Body of pancreas (tissue), 4 donors: Measurements from ENCODE around the gene USB1. TPM values are rescaled to one million over a fixed set of nuclear protein-coding genes. Genes with fewer than 3 reads are reported as not detected.

Experiments
- ATAC-seq: fragments of 150-250 bp; one replicate; pipeline ENCODE4 v1.9.1; 2016
- DNase-seq, 4 donors: peaks; one replicate each; pipeline ENCODE4 v3.0.0-alpha.2; 2019
- H3K27ac ChIP-seq, 4 donors: fragments of 200-600 bp; sonication (generic); 1 replicate in 3 of 4; 2 replicates in 1 of 4; pipeline versions ENCODE4 v1.5.1 to v1.6.1; 2016 to 2019; ENCODE audit warnings: mild to moderate bottlenecking in 1 of 4, mixed read lengths in 1 of 4, moderate library complexity in 1 of 4
- H3K27me3 ChIP-seq, 2 donors: fragments of 200-600 bp; sonication (generic); one replicate each; pipeline ENCODE4 v1.6.0; 2016; ENCODE audit warnings: mild to moderate bottlenecking in 1 of 2
- H3K36me3 ChIP-seq, 2 donors: fragments of 200-600 bp; sonication (generic); replicated peaks in 1 of 2; 2 replicates each; pipeline ENCODE4 v1.5.1; 2016; ENCODE audit warnings: low read depth in 2 of 2; ENCODE audit not compliant: insufficient read depth in 1 of 2
- H3K4me1 ChIP-seq: fragments of 200-600 bp; sonication (generic); one replicate; pipeline ENCODE4 v1.6.0; 2016
- H3K4me3 ChIP-seq, 2 donors: fragments of 200-600 bp; sonication (generic); 1 replicate in 1 of 2; 2 replicates in 1 of 2; pipeline ENCODE4 v1.5.1; 2016 to 2019
- H3K9me3 ChIP-seq, 3 donors: fragments of 200-600 bp; sonication (generic); 1 replicate in 2 of 3; 2 replicates in 1 of 3; pipeline ENCODE4 v1.5.1; 2016
- POLR2A ChIP-seq, 3 donors: fragments of 450-650 bp; IDR thresholded peaks; one replicate each; pipeline ENCODE4 v1.6.1; 2016; ENCODE audit warnings: antibody characterized with exemption in 3 of 3, mild to moderate bottlenecking in 2 of 3
- WGBS, 2 donors: methylation state at CpG; one replicate each; pipeline ENCODE4 v1.1.5; 2017; 5-methylcytosine and 5-hydroxymethylcytosine counted together
- intact Hi-C: fragments of 100-400 bp; cut with DNase I; formaldehyde crosslinking; loops from one replicate; pipeline ENCODE4 v1.15.1; 2023
- total RNA-seq, 2 donors: library from RNA; depleted of rRNA; stranded (reverse); fragments of >200 nt; gene quantifications; one replicate each; pipeline ENCODE4 v1.1.0, GENCODE V29; 2016
- TF ChIP-seq, protein P1 (sequence below), 7 experiments: fragments of 450-650 bp in 4 of 7; fragments of 200-600 bp in 3 of 7; sonication (generic) in 3 of 7; IDR thresholded peaks; one replicate each; pipeline ENCODE4 v1.5.1; 2016 to 2019; ENCODE audit warnings: antibody characterized with exemption in 7 of 7

USB1 gene
- total RNA-seq, 2 donors from 2014 or later, result 22.4 to 46.7 TPM

DNA sequence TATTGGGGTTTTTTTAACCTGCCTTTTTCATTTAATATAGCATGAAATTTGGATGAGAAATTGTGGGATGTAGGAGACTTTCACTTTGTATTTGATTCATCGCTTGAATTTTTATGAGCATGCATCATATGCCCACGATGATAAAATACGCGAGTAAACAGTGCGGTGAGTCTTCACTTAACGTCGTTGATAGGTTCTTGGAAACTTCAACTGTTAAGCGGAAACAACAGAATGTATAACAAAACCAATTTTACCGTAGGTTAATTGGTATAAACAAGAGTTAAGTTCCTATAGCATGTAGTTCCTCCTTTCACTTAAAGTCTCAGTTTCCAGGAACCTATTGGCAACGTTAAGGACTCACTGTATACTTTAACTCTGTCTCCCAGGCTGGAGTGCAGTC, 53.1 kb downstream of the USB1 start:
- Histone ChIP-seq H3K36me3 (no peaks in the 10 kb centered on the region), H3K27me3 (no peaks in the 10 kb centered on the region), H3K9me3 (no peaks in the 10 kb centered on the region), H3K27ac (no peak overlapping the region), H3K4me1 (peaks cover 3% of the 10 kb centered on the region), H3K4me3 (no peak overlapping the region)
- TF ChIP-seq, protein P1, sequence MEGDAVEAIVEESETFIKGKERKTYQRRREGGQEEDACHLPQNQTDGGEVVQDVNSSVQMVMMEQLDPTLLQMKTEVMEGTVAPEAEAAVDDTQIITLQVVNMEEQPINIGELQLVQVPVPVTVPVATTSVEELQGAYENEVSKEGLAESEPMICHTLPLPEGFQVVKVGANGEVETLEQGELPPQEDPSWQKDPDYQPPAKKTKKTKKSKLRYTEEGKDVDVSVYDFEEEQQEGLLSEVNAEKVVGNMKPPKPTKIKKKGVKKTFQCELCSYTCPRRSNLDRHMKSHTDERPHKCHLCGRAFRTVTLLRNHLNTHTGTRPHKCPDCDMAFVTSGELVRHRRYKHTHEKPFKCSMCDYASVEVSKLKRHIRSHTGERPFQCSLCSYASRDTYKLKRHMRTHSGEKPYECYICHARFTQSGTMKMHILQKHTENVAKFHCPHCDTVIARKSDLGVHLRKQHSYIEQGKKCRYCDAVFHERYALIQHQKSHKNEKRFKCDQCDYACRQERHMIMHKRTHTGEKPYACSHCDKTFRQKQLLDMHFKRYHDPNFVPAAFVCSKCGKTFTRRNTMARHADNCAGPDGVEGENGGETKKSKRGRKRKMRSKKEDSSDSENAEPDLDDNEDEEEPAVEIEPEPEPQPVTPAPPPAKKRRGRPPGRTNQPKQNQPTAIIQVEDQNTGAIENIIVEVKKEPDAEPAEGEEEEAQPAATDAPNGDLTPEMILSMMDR (IDR thresholded peaks at IDR 0.05), result no peak
- no peak for TF ChIP-seq POLR2A (IDR thresholded peaks at IDR 0.05)
- ATAC-seq, result no peak
- DNase-seq, result no peak
- intact Hi-C loops, result no loop called here
- 78 to 81% methylated on average over 10 of the region's 10 CpGs for WGBS, 2 donors

DNA sequence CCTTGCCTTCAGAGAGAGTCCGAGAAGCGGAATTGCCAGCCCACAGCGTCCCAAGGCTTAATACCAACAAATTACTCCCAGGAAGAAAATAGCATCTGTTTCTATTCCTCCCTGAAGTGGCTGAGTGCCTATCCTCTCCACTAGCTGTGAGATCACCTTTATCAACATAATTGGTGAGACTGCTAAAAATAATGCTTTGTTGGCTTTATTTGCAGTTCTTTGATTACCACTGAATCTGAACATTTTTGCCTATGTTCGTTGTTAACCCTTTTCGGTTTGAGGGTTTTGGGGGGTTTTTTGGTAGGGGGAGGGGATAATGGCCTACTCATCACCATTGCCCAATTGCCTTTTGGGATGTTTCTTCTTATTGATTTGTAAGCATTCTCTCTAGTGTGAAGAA, 55.4 kb downstream of the USB1 start:
- DNase-seq (no peak), ATAC-seq (no peak)
- 49 to 51% methylated on average over 5 of the region's 5 CpGs for WGBS, 2 donors
- Histone ChIP-seq H3K4me3 (no peak overlapping the region), H3K4me1 (peaks cover 3% of the 10 kb centered on the region), H3K27me3 (no peaks in the 10 kb centered on the region), H3K27ac (no peak overlapping the region), H3K9me3 (no peaks in the 10 kb centered on the region), H3K36me3 (no peaks in the 10 kb centered on the region)
- TF ChIP-seq, protein P1 (IDR thresholded peaks at IDR 0.05), result no peak
- no peak for TF ChIP-seq POLR2A (IDR thresholded peaks at IDR 0.05)
- intact Hi-C loops, result no loop called here

DNA sequence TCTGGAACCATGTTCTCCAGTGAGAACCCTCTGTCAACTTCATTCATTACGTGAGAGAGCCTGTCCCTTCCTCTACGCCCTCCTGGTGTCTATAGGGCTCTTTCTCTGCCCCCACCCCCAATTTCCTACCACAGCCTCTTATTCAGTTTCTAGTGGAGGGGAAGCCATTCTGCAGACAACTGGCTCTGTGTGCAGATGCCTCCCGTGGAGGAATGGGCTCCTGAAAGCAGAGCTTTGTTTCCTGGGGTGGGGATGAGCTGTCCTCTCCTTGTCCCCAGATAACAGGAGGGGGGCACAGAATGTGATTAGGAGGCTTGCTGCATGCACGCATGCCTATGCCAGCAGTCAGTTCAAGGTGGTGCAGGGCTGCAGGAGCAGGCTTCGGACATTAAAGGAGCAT, 55.9 kb downstream of the USB1 start:
- Histone ChIP-seq H3K27ac (no peak overlapping the region), H3K4me3 (no peak overlapping the region), H3K4me1 (peaks cover 3% of the 10 kb centered on the region), H3K27me3 (no peaks in the 10 kb centered on the region), H3K36me3 (no peaks in the 10 kb centered on the region), H3K9me3 (no peaks in the 10 kb centered on the region)
- TF ChIP-seq, protein P1 (IDR thresholded peaks at IDR 0.05), result no peak
- no peak for TF ChIP-seq POLR2A (IDR thresholded peaks at IDR 0.05)
- 76 to 95% methylated on average over 2 to 5 of the region's 5 CpGs for WGBS, 2 donors
- intact Hi-C loops, result no loop called here
- DNase-seq (no peak), ATAC-seq (no peak)

DNA sequence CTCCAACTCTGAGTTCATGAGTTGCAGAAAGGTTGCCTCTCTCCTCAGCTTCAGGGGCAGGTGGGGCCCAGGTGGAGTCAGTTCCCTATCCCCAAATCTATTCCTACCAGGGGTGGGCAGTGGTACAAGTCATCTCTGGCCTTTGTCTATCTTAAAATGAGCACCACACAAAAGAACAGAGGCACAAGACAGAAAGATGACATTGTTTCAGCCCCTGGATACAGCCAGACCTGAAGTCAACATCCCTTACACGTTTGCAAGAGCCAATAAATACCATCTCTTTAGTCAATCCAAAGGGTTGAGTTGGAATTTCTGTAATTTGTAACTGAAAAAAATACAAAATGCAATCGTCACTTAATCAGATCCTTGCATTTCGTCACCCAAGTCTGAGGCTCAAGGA, 56.6 kb downstream of the USB1 start:
- no peaks in the 10 kb centered on the region for H3K36me3 ChIP-seq
- ATAC-seq (no peak), DNase-seq (no peak)
- intact Hi-C loops, result no loop called here
- H3K27ac ChIP-seq, result no peak overlapping the region
- H3K27me3 ChIP-seq, result no peaks in the 10 kb centered on the region
- TF ChIP-seq, protein P1 (IDR thresholded peaks at IDR 0.05), result no peak
- no peak for TF ChIP-seq POLR2A (IDR thresholded peaks at IDR 0.05)
- peaks cover 6% of the 10 kb centered on the region for H3K4me1 ChIP-seq
- no peak overlapping the region for H3K4me3 ChIP-seq
- no peaks in the 10 kb centered on the region for H3K9me3 ChIP-seq
- WGBS, 2 donors, result 51 to 77% methylated on average over 3 of the region's 3 CpGs

DNA sequence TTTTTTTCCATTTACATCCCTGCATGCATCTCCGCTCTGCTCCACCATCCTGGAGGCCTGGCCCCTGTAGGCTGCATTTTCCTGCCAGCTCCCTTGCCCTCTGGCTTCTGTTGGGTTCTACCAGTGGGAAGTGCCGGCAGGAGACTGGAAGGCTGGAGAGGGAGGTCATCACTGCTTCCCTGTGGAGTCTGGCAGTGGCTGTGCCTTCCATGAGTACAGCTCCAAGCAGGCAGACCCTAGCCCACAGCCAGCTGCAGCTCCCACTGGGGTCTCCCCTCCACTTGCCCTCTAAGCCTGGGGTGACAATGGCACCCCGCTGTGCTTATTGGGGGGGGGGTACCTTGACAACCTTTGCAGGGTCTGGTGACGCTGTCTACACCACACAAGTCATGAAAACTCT, 61.6 kb downstream of the USB1 start:
- Histone ChIP-seq H3K4me3 (no peak overlapping the region), H3K9me3 (no peaks in the 10 kb centered on the region), H3K27me3 (no peaks in the 10 kb centered on the region), H3K27ac (peak overlapping the region in 3 of 4 donors; percentile 51 to 68 (median 64)), H3K36me3 (no peaks in the 10 kb centered on the region), H3K4me1 (peaks cover 16% of the 10 kb centered on the region)
- intact Hi-C loops, result no loop called here
- ATAC-seq, result peak; percentile 10
- TF ChIP-seq POLR2A (IDR thresholded peaks at IDR 0.05), result no peak
- TF ChIP-seq, protein P1 (IDR thresholded peaks at IDR 0.05), result no peak
- no peak for DNase-seq
- WGBS, 2 donors, result 74 to 87% methylated on average over 2 to 4 of the region's 4 CpGs
